Measurements from ENCODE around the gene SMKR1. TPM values are rescaled to one million over a fixed set of nuclear protein-coding genes. Genes with fewer than 3 reads are reported as not detected.

Gene SMKR1
- total RNA-seq, 1 experiment from 2014 or later, result 8.9 TPM

DNA sequence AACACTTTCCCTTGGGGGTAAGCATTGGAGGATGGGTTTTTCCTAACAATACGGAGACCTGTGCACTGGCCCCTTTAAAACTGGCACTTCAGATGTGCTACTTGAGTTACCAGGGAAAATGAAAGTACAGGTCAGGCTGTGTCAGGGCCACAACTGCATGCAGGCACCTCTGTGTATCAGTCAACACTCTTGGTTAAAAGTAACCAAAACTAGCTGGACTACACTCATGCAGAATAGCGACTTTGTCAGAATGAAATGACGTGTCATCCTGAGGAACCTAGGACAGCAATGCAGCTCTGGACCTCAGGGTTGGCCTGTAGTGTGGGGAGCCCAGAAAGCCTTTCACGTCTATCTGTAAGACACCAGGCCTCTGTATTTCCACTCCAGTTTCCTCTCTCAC, 33.8 kb upstream of the SMKR1 start:
- H3K9me3 ChIP-seq (ENCODE audit: control insufficient read depth in 1 of 2, insufficient read depth in 1 of 2, low read depth in 1 of 2, low read length in 2 of 2), result no peaks in the 10 kb centered on the region
- intact Hi-C loops (cut with micrococcal nuclease), result no loop called here
- DNase-seq (ENCODE audit: low read depth, low spot score), result no peak
- H3K4me3 ChIP-seq (replicated peaks in 1 of 2; ENCODE audit: low read depth in 1 of 2, low read length in 2 of 2), result no peak overlapping the region
- ChIA-PET RAD21 (ENCODE audit: low non-redundant PET in 1 of 2, low total read pairs in 2 of 2, uncharacterized antibody in 2 of 2, unreplicated experiment in 2 of 2) (no interaction called here), POLR2A (no interaction called here), CTCF (interaction anchor here (1.3 kb wide), 1 partner anchor 126 kb away, joined by 3 read pairs; no protein-coding TSS in a partner anchor)
- no TSS peak for BruUV-seq (replicated peaks)
- H3K27ac ChIP-seq (ENCODE audit: low read depth, low read length), result no peak overlapping the region
- no peak overlapping the region for H2AFZ ChIP-seq (ENCODE audit: low read depth, low read length, poor library complexity, severe bottlenecking)
- H3K36me3 ChIP-seq (ENCODE audit: control insufficient read depth in 1 of 2, insufficient read depth in 2 of 2, low read length in 2 of 2), result 0 out of 4 replicates have a peak, but pooled peaks cover 0 to 3% of the 10 kb centered on the region in 2 experiments
- no peak overlapping the region for H3K9ac ChIP-seq (ENCODE audit: low read length)
- H4K20me1 ChIP-seq (ENCODE audit: insufficient read depth), result no peaks in the 10 kb centered on the region
- no peaks in the 10 kb centered on the region for H3K79me2 ChIP-seq (ENCODE audit: insufficient read depth, low read length)
- no peak for ATAC-seq
- H3K9me2 ChIP-seq (ENCODE audit: insufficient read depth), result no peaks in the 10 kb centered on the region
- H3K4me1 ChIP-seq (ENCODE audit: control insufficient read depth in 1 of 2, insufficient read depth in 2 of 2, low read length in 2 of 2), result peaks cover 0 to 9% of the 10 kb centered on the region in 2 experiments; a peak in 3 of 4 replicates
- no peak overlapping the region for H3K4me2 ChIP-seq (ENCODE audit: low read length)
- no peak for TF ChIP-seq SRF (IDR thresholded peaks at IDR 0.05; ENCODE audit: low read depth)
- TF ChIP-seq, protein P1, sequence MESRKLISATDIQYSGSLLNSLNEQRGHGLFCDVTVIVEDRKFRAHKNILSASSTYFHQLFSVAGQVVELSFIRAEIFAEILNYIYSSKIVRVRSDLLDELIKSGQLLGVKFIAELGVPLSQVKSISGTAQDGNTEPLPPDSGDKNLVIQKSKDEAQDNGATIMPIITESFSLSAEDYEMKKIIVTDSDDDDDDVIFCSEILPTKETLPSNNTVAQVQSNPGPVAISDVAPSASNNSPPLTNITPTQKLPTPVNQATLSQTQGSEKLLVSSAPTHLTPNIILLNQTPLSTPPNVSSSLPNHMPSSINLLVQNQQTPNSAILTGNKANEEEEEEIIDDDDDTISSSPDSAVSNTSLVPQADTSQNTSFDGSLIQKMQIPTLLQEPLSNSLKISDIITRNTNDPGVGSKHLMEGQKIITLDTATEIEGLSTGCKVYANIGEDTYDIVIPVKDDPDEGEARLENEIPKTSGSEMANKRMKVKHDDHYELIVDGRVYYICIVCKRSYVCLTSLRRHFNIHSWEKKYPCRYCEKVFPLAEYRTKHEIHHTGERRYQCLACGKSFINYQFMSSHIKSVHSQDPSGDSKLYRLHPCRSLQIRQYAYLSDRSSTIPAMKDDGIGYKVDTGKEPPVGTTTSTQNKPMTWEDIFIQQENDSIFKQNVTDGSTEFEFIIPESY (IDR thresholded peaks at IDR 0.05; ENCODE audit: extremely low read depth, insufficient replicate concordance, low read length), result no peak
- no peak for TF ChIP-seq POLR2AphosphoS5 (IDR thresholded peaks at IDR 0.05; ENCODE audit: low read depth, low read length)
- no peak for TF ChIP-seq TCF7L2 (IDR thresholded peaks at IDR 0.05; ENCODE audit: borderline replicate concordance, extremely low read depth, insufficient read depth, insufficient read length)
- no peak for TF ChIP-seq EZH2 (IDR thresholded peaks at IDR 0.05)
- no peak for TF ChIP-seq ELF1 (IDR thresholded peaks at IDR 0.05; ENCODE audit: borderline replicate concordance, low read depth)
- TF ChIP-seq CBX3 (IDR thresholded peaks at IDR 0.05; ENCODE audit: low read depth), result no peak
- no peak for TF ChIP-seq JUND (IDR thresholded peaks at IDR 0.05)
- TF ChIP-seq, protein P2, sequence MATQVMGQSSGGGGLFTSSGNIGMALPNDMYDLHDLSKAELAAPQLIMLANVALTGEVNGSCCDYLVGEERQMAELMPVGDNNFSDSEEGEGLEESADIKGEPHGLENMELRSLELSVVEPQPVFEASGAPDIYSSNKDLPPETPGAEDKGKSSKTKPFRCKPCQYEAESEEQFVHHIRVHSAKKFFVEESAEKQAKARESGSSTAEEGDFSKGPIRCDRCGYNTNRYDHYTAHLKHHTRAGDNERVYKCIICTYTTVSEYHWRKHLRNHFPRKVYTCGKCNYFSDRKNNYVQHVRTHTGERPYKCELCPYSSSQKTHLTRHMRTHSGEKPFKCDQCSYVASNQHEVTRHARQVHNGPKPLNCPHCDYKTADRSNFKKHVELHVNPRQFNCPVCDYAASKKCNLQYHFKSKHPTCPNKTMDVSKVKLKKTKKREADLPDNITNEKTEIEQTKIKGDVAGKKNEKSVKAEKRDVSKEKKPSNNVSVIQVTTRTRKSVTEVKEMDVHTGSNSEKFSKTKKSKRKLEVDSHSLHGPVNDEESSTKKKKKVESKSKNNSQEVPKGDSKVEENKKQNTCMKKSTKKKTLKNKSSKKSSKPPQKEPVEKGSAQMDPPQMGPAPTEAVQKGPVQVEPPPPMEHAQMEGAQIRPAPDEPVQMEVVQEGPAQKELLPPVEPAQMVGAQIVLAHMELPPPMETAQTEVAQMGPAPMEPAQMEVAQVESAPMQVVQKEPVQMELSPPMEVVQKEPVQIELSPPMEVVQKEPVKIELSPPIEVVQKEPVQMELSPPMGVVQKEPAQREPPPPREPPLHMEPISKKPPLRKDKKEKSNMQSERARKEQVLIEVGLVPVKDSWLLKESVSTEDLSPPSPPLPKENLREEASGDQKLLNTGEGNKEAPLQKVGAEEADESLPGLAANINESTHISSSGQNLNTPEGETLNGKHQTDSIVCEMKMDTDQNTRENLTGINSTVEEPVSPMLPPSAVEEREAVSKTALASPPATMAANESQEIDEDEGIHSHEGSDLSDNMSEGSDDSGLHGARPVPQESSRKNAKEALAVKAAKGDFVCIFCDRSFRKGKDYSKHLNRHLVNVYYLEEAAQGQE (IDR thresholded peaks at IDR 0.05; ENCODE audit: low read depth), result no peak
- TF ChIP-seq ZFX (IDR thresholded peaks at IDR 0.05), result no peak
- TF ChIP-seq ZNF274 (IDR thresholded peaks at IDR 0.05; ENCODE audit: low read depth, low read length), result no peak
- no peaks in the 10 kb centered on the region for H3K27me3 ChIP-seq (ENCODE audit: insufficient read depth, low read length)

All from HCT116 (cell line).